Measurements from ENCODE around the gene HOMER1. TPM values are rescaled to one million over a fixed set of nuclear protein-coding genes. Genes with fewer than 3 reads are reported as not detected.

The HOMER1 gene
- polyA plus RNA-seq, 1 donor from 2014 or later = 30.6 TPM

DNA sequence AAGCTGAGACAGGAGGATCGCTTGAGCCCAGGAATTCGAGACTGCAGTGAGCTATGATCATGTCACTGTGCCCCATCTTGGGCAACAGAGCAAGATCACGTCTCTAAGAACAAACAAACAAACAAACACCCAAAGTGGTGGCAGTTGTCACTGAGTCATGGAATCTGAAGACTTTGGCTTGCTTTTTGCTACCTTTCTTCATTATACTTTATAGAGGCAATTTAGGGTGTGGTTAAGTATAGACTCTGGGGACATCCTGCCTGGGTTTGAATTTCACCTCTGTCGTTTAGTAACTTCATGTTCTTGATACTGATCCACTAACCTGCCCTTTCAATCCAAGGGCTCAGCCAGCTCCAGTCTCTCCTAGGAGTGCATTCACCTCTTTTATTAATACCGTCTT is 13.0 kb upstream of the HOMER1 start:
- Histone ChIP-seq H4K20me1 (ENCODE audit: insufficient read depth) (no peaks in the 10 kb centered on the region), H3K9me2 (ENCODE audit: insufficient read depth, low read length) (no peaks in the 10 kb centered on the region), H3K27me3 (ENCODE audit: insufficient read depth, low read depth, low read length) (no peaks in the 10 kb centered on the region), H3K27ac (ENCODE audit: low read length) (no peak overlapping the region), H3K36me3 (ENCODE audit: insufficient read depth, low read length) (no peaks in the 10 kb centered on the region), H3F3A (ENCODE audit: insufficient read depth, low read length, poor library complexity, severe bottlenecking) (no peaks in the 10 kb centered on the region), H3K9ac (ENCODE audit: low read length) (no peak overlapping the region), H3K4me3 (ENCODE audit: low read length) (no peak overlapping the region), H3K9me3 (ENCODE audit: low read length) (peaks cover 4% of the 10 kb centered on the region), H2AFZ (ENCODE audit: low read depth, low read length) (no peak overlapping the region), H3K79me2 (replicated peaks; ENCODE audit: insufficient read depth, low read length) (no peaks in the 10 kb centered on the region), H3K4me2 (ENCODE audit: low read length) (no peak overlapping the region)
- TF ChIP-seq TAF1 (IDR thresholded peaks at IDR 0.05; ENCODE audit: low read depth) (no peak), RAD21 (conservative IDR thresholded peaks at IDR 0.05) (no peak), EZH2 (IDR thresholded peaks at IDR 0.05; ENCODE audit: borderline replicate concordance, insufficient read depth, low read length, poor library complexity, severe bottlenecking) (no peak), MXI1 (conservative IDR thresholded peaks at IDR 0.05; ENCODE audit: poor library complexity, severe bottlenecking) (no peak), POLR2AphosphoS5 (IDR thresholded peaks at IDR 0.05) (no peak), SMC3 (conservative IDR thresholded peaks at IDR 0.05; ENCODE audit: poor library complexity) (no peak), EP300 (conservative IDR thresholded peaks at IDR 0.05; ENCODE audit: poor library complexity, severe bottlenecking) (no peak)
- TF ChIP-seq, protein P1, sequence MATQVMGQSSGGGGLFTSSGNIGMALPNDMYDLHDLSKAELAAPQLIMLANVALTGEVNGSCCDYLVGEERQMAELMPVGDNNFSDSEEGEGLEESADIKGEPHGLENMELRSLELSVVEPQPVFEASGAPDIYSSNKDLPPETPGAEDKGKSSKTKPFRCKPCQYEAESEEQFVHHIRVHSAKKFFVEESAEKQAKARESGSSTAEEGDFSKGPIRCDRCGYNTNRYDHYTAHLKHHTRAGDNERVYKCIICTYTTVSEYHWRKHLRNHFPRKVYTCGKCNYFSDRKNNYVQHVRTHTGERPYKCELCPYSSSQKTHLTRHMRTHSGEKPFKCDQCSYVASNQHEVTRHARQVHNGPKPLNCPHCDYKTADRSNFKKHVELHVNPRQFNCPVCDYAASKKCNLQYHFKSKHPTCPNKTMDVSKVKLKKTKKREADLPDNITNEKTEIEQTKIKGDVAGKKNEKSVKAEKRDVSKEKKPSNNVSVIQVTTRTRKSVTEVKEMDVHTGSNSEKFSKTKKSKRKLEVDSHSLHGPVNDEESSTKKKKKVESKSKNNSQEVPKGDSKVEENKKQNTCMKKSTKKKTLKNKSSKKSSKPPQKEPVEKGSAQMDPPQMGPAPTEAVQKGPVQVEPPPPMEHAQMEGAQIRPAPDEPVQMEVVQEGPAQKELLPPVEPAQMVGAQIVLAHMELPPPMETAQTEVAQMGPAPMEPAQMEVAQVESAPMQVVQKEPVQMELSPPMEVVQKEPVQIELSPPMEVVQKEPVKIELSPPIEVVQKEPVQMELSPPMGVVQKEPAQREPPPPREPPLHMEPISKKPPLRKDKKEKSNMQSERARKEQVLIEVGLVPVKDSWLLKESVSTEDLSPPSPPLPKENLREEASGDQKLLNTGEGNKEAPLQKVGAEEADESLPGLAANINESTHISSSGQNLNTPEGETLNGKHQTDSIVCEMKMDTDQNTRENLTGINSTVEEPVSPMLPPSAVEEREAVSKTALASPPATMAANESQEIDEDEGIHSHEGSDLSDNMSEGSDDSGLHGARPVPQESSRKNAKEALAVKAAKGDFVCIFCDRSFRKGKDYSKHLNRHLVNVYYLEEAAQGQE (IDR thresholded peaks at IDR 0.05; ENCODE audit: borderline replicate concordance) = no peak
- TF ChIP-seq, protein P2, sequence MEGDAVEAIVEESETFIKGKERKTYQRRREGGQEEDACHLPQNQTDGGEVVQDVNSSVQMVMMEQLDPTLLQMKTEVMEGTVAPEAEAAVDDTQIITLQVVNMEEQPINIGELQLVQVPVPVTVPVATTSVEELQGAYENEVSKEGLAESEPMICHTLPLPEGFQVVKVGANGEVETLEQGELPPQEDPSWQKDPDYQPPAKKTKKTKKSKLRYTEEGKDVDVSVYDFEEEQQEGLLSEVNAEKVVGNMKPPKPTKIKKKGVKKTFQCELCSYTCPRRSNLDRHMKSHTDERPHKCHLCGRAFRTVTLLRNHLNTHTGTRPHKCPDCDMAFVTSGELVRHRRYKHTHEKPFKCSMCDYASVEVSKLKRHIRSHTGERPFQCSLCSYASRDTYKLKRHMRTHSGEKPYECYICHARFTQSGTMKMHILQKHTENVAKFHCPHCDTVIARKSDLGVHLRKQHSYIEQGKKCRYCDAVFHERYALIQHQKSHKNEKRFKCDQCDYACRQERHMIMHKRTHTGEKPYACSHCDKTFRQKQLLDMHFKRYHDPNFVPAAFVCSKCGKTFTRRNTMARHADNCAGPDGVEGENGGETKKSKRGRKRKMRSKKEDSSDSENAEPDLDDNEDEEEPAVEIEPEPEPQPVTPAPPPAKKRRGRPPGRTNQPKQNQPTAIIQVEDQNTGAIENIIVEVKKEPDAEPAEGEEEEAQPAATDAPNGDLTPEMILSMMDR (IDR thresholded peaks at IDR 0.05; ENCODE audit: poor library complexity, severe bottlenecking) = no peak

DNA sequence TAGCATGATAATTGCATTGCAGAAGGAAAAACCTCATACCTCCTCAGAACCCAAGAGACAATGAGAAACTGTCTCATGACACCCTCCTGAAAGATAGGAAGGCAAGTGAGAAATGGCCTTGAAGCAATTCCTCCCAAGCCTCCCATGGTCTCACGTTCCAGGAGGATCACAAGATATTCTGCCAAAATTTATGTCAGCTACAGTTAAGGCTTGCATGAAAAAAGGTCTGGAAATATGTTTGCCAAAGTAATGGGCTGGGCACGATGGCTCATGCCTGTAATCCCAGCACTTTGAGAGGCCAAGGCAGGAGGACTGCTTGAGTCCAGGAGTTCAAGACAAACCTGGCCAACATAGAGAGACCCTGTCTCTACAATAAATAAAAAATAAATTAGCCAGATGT is 12.6 kb upstream of the HOMER1 start:
- Histone ChIP-seq H3K9me3 (ENCODE audit: low read length) (peaks cover 4% of the 10 kb centered on the region), H3K79me2 (replicated peaks; ENCODE audit: insufficient read depth, low read length) (no peaks in the 10 kb centered on the region), H3K4me2 (ENCODE audit: low read length) (no peak overlapping the region), H3F3A (ENCODE audit: insufficient read depth, low read length, poor library complexity, severe bottlenecking) (no peaks in the 10 kb centered on the region), H3K9ac (ENCODE audit: low read length) (no peak overlapping the region), H3K36me3 (ENCODE audit: insufficient read depth, low read length) (no peaks in the 10 kb centered on the region), H3K9me2 (ENCODE audit: insufficient read depth, low read length) (no peaks in the 10 kb centered on the region), H4K20me1 (ENCODE audit: insufficient read depth) (no peaks in the 10 kb centered on the region), H3K27ac (ENCODE audit: low read length) (no peak overlapping the region), H3K4me3 (ENCODE audit: low read length) (no peak overlapping the region), H3K27me3 (ENCODE audit: insufficient read depth, low read depth, low read length) (no peaks in the 10 kb centered on the region), H2AFZ (ENCODE audit: low read depth, low read length) (no peak overlapping the region)
- TF ChIP-seq, protein P2 (IDR thresholded peaks at IDR 0.05; ENCODE audit: poor library complexity, severe bottlenecking) = no peak
- TF ChIP-seq POLR2AphosphoS5 (IDR thresholded peaks at IDR 0.05) (no peak), EZH2 (IDR thresholded peaks at IDR 0.05; ENCODE audit: borderline replicate concordance, insufficient read depth, low read length, poor library complexity, severe bottlenecking) (no peak), SMC3 (conservative IDR thresholded peaks at IDR 0.05; ENCODE audit: poor library complexity) (no peak), TAF1 (IDR thresholded peaks at IDR 0.05; ENCODE audit: low read depth) (no peak), EP300 (conservative IDR thresholded peaks at IDR 0.05; ENCODE audit: poor library complexity, severe bottlenecking) (no peak), MXI1 (conservative IDR thresholded peaks at IDR 0.05; ENCODE audit: poor library complexity, severe bottlenecking) (no peak), RAD21 (conservative IDR thresholded peaks at IDR 0.05) (no peak)
- TF ChIP-seq, protein P1 (IDR thresholded peaks at IDR 0.05; ENCODE audit: borderline replicate concordance) = no peak

All from neural cell (in vitro differentiated cells).